Hematopoietic multipotent progenitor cell treated with erythropoietin and hydrocortisone succinate and interleukin-3 and kit ligand, for 4 days (in vitro differentiated cells): Measurements from ENCODE around the gene ESRRB.

Experiments used
- DNase-seq: peaks from one replicate; pipeline ENCODE4 v3.0.0-alpha.2; 2015

The ESRRB gene

DNA sequence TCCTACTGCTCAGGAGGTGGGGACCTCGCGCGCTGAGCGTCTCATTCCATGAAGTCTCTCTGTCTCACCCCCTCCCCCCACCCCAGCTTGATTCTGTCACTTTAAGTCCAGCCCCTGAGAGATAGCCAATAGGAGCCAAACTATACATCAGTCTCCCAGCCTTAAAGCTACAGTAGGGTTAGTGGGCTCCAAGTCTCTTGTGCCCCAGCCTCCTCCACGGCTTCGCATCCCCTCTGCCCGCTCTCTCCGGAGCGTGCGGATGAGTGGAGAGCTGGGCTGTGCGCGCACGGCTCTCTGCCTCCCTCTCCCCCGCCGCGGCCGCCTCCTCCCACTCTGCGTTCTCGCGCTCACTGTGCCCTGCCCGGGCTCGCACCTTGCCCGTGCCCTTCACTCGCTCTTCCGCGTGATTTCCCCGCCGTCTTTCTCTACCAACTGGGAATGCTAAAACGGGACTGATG is at the start of gene ESRRB:
Gene ESRRB (plus strand): TSS at position 191 of the 458 bp plus-strand sequence. CDS start 265 bp downstream, at position 456.
- DNase-seq, result peak; percentile 31

DNA sequence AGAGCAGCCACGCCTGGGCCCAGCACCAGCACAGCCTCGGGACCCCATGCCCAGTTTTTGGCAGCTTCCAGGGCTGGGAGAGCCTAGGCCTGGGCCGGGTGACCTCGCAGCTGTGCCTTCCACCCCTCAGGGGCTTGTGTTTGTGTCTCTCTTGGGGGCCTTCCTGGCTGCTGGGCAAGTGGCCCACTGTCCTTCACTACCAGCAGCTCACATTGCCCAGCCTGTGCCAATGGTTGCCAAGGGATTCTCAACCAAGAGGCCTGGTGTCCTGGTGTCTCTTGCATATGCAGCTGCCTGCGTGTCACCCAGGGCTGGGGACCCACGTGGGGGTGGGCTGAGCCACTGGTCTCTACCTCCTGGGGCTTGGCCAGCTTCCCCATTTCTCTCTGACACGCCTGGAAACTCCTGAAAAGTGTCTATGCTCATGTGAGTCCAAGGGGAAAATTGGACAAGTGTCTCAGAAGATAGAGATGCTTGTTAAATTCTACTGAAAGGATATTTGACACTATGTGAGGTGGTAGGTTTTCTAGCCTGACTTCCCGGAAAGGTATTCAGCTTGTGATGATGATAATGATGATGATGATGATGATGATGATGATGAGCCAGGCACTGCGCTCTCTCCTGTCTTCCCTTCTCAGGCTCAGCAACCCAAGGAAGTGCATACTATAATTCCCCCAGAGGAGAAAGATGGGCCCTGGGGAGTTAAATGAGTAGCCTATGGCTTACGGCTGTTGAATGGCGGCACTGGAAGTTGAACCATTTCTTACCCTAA is 48.8 kb upstream of the ESRRB start:
- no peak for DNase-seq

DNA sequence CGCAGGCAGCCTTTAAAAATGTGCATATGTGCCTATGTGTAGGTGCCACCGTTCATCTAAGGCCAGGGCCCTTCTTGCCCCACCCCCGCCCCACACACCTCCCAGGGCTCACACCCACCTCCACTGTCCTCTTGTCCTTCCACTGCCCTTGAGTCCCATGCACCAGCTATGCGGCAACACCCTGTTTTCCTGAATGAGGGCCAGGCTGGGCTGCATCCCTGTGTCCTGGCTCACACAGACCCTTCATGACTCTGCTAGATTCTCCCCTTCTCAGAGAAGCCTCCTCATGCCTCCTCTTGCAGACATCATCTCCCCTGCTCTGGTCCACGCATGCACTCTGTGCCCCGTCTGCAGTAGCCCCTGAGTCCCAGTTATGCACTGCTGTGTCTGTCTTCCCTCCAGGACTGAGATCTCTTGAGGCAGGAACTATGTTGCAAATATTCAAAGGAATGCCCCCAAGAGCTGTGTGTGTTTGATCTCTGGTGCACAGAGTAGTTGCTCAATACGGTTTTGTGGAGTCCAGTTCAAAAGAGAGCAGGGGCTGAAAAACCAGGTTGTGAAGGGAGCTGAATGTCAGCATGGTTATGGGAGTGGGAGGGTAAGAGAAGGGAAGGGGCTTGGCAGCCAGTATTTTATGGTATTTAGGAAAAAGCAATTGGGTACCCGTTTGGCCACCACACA is 47.3 kb upstream of the ESRRB start:
- DNase-seq, result no peak

DNA sequence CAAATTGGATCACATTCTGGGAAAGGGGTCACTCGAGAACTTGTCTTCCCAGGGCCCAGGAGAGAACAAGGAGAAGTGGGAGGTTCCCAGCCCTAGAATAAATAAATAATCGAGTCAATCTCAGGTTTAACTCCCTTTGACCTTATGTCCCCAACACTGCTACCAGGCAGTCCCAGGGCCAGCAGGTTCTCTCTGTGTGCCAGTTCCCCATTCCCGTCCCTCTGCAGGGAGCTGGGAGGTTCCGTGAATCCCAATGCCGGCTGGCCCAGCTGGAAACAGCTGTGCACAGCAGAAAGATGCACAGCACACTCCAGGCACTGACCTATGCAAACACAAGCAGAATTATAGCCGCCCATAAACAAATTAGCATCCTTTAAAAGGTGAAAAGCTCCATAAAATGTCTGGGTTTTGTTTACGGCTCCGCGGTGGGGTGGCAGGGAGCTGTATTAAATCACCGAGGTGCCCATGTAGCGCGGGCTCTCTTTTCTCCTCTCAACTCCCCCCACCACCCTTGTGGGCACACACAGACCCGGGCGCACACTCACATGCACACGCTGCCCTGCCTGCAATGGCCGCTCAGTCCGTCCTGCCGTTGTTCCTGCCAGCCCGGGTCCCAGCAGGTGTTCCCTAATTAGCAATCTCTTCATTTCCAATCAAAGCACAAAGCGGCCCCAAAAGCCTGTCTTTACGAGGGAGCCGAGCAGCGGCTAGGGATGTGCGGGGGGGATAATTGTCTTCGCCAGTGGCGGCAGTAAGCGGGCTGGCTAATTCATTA is 46.6 kb upstream of the ESRRB start:
- DNase-seq, result no peak

DNA sequence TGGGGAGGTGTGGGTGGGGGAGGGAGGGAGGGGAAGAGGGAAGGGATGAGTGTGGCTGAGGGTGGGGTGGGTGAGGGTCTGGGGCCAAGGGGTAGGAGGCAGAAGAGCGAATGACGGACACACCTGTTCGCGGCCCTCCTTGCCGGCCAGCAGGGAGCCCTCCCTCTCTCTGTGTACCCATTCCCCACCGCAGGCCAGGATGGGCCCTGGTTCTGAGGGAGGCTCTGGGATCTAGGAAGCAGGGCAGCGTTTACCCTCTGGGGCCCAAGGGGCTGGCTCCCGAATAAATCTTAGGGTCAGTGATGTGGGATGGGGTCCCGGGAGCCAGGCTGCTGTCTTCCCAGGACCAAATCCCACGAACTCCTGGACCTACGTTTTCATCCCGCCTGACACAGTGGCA is 46.0 kb upstream of the ESRRB start:
- no peak for DNase-seq

DNA sequence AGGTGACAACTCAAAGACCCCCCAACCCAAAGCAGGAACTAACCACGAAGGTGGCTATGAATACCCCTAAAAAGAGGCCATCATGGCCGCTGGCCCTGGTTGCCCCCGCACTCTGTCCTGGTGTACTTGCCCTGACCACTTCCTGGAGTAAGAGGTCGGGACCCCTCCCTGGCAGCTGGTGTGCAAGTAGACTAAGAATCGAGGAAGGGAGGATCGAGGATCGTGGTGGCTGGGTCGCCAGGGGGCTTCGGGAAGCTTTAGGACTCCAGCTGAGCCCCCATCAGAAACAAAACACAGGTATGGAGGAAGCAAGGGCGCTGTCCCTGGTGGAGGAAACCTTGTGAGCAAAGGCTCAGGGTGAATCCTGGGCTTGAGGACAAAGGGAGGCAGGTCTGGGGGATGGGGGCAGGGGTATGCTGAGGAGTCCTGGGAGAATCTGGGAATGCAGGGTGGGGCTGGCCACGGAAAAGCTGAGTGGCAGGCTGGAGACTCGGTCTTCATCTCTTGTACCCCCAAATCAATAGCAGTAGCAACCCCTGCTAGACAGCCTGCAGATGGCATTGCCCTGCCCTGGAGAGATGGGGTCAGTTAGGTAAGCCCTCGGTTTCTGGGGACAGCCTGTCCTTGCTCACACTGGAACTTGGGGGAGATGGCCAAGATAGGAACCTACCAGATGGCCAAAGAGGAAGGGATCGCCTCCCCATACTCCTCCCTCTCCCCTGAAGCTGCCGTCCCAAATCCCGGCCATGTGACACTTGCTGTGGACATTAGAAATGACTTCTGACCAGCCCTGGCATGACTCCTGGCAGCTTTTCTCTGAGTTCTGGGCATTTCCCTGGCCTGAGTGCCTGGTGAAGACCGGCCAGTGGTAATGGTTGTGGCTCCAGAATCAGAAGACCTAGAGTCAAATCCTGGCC is 45.3 kb upstream of the ESRRB start:
- no peak for DNase-seq

DNA sequence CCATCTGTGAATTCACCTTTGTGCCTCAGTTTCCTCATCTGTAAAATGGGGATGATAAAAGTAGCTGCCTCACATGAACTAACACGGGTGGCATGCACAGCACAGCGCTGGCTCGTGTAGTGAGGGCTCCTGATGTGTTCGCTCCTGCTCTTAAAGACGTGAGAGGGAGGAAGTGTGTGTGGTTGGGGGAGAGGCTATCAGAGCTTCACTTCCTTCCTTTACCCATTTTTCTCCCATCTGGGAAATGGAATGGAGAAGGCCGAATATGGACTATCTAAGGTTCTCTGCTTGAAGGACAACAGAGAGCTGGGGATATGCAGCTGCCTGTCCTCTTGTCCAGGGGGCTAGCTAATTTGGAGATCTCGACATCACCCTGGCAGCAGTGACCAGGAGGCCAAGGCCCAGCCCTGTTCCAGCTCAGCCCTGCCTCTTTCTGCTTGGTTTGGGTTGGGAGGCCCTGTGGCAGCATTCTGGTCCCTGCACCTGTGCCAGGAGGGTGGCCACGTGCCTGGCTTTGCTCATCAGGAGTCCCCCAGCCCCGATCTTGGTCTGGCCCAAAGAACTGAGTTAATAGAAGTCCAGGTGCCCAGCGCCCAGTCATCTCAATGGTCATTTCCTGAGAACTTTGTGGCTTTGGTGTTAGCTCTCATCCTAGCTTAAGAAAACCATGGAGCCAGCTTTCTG is 44.5 kb upstream of the ESRRB start:
- peak; percentile 20 for DNase-seq

DNA sequence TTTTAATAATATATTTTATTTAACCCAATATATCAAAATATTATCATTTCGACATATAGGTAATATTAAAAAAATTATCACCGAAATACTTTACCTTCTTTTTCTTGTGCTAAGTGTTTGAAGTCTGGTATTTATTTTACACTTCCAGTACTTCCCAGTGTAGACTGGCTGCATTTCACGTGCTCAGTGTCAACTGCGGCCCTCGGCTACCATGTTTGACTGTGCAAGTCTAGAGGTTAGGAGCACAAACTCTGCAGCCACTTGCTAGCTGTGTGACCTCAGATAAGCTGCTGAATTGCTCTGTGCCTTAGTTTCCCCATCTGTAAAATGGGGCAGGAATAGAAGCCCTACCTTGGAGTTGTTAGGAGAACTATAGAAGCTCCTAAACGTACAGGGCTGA is 42.3 kb upstream of the ESRRB start:
- DNase-seq, result no peak

DNA sequence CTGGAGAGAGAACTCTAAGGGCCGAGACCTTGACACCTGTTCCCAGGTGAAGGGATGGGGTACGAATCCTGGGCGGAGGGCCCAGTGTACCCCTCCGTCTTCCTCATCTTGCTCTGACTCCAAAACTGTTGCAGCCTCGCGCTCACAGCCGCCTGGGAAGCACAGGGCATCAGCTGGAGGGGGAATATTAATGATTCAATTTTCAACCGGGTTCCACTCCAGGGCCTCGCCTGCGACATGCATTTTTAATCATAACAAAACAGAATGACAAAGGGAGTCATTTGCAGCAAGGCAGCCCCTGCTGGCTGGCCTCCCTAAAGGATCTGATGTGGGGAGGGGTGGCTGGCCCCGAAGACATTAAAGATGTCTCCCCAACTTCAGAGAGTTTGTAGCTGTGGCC is 41.6 kb upstream of the ESRRB start:
- no peak for DNase-seq

DNA sequence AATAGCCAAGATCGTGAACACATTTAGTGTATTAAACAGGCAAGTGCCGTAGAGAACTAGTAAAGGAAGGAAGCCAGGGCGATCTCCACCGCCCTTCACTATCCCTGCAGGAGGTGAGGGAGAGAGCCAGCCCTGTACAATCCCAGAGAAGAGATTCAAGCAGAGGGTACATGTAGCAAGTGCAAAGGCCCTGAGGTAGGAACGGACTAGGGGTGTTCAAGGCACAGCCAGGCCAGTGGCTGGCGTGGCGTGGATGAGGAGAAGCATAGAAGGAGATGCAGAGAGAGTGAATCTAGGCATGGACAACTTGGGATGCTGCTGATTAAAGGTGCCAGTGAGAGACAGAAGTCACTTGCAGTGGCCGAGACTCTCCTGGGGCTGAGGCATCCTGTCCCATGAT is 39.1 kb upstream of the ESRRB start:
- DNase-seq, result no peak

DNA sequence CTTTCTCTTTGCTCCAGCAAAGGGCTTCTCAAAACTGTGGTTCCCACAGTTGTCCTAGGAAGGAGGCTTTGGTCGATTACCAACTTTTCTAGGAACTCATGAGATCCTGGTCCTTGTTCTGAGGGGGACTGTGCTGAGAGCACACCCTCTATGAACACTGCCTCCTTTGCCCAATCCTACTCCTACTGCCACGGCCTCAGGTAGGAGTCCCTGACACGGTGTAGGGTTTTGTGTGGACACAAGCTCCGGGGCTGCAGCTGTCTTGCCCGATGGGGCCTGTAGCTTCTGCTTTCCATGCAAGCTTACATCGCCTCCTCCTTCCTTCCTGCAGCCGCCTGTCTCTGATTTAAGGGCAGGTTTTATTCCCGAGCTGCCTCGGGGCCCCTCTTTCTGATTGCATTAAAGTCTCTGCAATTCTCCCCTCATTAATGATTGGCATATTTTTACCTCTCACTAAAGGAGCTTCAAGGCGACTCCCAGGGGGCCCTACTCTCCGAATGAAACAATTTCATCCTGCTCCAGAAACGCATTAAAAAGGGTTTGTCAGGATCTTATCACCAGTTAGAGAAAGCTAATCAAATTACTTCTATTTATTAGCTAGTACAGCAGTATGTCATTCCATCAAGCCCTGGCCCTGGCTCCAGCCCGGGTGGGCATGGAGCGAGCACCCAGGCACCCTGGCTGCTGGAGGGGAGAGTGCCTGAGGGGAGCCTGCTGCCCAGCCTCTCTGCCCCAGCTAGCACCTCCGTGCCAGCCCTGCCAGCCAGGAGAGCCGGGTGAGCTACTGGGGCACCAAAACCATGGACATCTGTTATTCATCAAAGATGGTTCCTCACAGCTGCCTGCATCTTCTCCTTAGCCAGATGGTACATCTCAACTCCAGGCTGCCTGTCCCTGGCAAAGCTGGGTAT is 38.0 kb upstream of the ESRRB start:
- DNase-seq, result peak; percentile 13

DNA sequence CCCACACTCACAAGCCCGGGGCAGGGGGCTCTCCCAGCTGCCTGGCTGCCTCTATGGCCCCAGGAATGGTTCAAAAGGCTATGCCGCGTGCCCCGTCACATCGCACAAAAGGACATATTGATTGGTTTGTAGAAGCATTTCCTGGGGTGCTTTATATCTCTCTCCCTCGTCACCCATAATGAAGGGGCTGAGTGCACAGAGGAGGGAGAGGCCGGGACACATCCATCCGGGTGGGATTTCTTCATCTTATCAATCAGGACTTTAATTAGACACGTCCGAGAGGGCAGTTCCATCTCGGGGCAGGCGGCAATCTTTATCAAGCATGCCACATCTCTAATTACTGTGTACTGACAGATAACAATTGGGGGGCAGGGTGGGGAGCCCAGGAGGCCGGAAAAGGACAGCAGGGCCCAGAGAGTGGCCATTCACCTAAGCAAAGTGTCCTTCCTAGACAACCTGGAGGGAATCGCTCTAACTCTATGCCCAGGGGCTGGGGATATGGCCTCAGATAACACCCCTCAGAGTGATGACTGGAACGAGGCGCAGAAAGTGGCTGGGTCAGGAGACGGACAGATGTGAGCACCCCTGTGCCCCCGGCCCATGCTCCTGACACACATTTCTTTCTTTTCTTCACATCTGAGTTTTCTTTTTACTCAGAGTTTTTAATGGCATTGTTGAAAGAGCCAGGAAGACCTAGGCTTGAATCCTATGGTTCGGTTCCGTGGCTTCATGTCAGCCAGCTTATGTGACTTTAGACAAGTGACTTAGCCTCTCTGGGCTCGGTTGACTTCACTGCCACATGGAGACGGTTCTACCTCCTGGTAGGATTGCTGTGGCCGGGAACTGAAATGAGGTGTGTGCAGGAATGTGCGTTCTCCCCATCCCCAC is 36.0 kb upstream of the ESRRB start:
- no peak for DNase-seq

DNA sequence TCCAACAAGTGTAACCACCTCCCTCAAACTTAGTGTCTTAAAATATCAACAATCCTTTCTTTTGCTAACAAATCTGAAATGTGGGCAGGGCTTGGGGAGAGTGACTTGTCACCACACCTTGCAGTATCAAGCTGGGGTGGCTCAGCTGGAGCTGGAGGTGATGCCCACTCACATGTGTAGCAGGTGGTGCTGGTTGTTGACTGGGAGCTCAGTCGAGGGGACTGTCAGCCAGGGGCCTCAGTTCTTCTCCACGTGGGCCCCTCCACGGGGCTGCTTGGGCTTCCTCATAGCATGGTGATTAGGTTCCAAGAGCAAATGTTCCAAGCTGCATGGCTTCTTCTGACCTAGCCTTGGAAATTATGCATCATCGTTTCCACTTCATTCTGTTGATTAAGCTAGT is 32.6 kb upstream of the ESRRB start:
- DNase-seq, result no peak

DNA sequence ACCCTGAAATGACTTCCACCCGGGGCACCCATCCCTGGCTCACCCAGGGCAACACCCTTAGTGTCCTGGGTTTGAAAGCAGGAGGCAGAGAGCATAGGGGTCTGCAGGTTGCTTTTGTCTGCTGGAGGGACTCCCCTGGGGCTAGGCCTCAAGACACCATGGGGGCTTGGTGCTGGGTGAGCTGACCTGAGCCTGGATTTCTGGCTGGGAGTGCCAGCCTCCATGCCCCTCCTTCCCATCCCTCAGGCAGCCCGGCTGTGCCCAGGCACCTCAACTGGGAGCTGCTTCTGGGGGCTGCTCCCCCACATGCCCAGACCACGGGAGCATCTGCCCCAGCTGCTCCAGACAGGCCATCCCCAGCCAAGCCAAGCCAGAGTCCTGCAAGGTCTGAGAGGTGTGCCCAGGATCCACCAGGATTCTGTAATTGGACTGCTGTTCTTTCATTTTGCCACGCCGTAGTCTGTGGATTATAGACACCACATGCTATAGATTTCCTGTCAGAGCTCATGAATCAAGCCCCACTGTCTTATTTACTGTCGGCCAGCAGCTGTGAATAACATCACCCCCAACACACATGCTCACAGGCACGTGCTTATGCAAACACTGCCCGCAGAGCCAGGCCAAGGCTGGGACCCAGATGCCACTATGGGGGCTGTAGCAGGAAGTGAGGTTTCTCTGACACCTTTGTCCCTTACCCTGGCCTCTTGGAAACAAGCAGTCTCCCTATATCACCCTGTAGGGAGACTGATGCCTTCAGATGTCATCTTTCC is 29.4 kb upstream of the ESRRB start:
- DNase-seq, result no peak

DNA sequence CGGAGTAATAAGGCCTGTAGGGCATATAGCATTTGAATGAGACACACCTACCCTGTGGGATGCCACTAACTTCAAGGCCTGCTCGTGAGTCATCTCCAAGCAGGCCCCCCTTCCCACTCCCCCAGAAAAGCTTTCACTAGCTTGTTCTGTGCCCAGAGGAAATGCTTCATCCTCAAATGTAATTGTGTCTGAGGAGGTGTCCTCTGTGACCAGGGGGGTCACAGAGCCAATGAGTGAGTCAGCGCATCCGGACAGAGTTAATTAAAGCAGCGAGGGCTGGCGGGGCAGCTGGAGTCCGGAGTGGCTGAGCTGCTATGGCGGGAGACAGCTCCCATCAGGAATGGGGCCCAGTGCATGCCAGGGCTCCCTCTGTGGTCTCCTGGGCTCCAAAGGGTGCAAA is 27.0 kb upstream of the ESRRB start:
- DNase-seq, result no peak

DNA sequence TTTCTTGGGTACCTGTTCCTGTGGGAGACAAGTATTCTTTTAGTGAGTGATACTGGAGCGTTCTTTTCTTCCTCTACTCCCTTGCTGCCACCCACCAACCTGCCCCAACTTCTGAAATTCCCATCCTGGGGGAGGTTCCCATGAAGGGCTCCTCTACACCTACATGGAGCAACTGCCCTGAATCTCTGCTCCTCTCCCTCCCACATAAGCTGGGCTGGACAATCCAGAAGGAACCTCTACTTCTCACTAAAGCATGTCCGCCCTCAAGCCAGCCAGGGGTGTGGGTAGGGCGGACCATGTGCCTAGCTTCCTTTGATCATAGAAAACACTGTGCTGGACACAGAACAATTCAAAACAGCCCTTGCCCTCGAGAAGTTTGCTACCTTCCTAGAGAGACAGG is 25.9 kb upstream of the ESRRB start:
- DNase-seq, result no peak

DNA sequence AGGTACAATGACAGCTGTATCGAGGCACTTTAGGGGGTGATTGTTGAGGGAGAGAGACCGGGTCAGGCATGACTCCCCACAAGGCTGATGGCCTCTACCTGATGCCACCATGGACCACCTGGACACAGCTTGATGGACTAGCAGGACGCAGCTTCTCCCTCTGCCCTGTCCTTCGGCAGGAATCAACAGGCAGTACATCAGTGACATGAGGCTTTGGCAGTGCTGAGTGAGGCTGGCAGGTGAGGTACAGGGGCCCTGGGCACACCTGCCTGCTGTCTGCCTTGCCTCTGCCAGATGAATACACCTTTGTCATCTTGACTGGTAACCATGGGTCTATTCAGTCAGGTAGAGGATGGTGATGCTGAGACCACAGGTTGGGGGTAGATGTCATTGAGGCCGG is 25.3 kb upstream of the ESRRB start:
- DNase-seq, result no peak

DNA sequence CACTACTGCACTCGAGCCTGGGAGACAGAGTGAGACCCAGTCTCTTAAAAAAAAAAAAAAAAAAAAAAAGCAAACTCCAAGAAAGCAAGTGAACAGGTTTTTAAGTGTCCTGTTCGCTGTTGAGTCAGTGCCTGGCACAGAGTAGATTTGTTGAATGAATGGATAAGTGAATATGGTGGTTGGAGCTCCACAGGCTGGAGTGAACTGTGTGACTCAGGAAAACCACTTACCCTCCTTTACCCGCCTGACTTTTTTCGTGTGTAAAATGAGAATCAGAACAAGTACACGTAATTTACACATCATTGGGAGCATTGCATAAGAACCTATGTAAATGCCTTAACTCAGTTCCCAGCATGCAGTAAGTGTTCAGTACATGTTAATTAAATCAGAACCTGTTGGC is 24.0 kb upstream of the ESRRB start:
- no peak for DNase-seq
